GM21528 (cell line): ENCODE data around the gene SMYD3.

ENCODE experiments used
- ATAC-seq: cut with Tn5 transposase; IDR thresholded peaks from one replicate; pipeline ENCODE4 v1.9.1; 2021; ENCODE audit warnings: mild to moderate bottlenecking, moderate library complexity; ENCODE audit not compliant: unreplicated experiment, low FRiP score

Gene SMYD3

GRCh38 chr1:246004301-246004700 is 502.8 kb downstream of the SMYD3 start:
- no peak for ATAC-seq

GRCh38 chr1:246003442-246003730 is 503.7 kb downstream of the SMYD3 start:
- ATAC-seq: no peak

- no peak for ATAC-seq
Measured at GRCh38 chr1:246002725-246003441, 504.2 kb downstream of the SMYD3 start.

- no peak for ATAC-seq
Measured at GRCh38 chr1:246001837-246002230, 505.2 kb downstream of the SMYD3 start.

GRCh38 chr1:246001142-246001836 is 505.8 kb downstream of the SMYD3 start:
- ATAC-seq: no peak

GRCh38 chr1:246000638-246001015 is 506.5 kb downstream of the SMYD3 start:
- ATAC-seq: no peak

GRCh38 chr1:245999697-246000637 is 507.1 kb downstream of the SMYD3 start:
- peak; percentile 83 for ATAC-seq

- no peak for ATAC-seq
Measured at GRCh38 chr1:245997471-245998258, 509.4 kb downstream of the SMYD3 start.

GRCh38 chr1:245996811-245997210 is 510.3 kb downstream of the SMYD3 start:
- no peak for ATAC-seq

- no peak for ATAC-seq
Measured at GRCh38 chr1:245995474-245995873, 511.6 kb downstream of the SMYD3 start.

GRCh38 chr1:245991266-245991665 is 515.8 kb downstream of the SMYD3 start:
- no peak for ATAC-seq

- no peak for ATAC-seq
Measured at GRCh38 chr1:245990315-245991022, 516.6 kb downstream of the SMYD3 start.

GRCh38 chr1:245988393-245989078 is 518.5 kb downstream of the SMYD3 start:
- no peak for ATAC-seq

GRCh38 chr1:245987997-245988392 is 519.1 kb downstream of the SMYD3 start:
- ATAC-seq: no peak

- ATAC-seq: no peak
Measured at GRCh38 chr1:245987577-245987976, 519.5 kb downstream of the SMYD3 start.

GRCh38 chr1:245987219-245987545 is 519.9 kb downstream of the SMYD3 start:
- ATAC-seq: no peak

GRCh38 chr1:245986404-245987218 is 520.5 kb downstream of the SMYD3 start:
- no peak for ATAC-seq

GRCh38 chr1:245984390-245985155 is 522.5 kb downstream of the SMYD3 start:
- ATAC-seq: no peak
